ENCODE results near the gene ST3GAL3.
A peak's percentile ranks its signal among the peaks of the same experiment; 100 is the strongest.

Gene ST3GAL3, protein sequence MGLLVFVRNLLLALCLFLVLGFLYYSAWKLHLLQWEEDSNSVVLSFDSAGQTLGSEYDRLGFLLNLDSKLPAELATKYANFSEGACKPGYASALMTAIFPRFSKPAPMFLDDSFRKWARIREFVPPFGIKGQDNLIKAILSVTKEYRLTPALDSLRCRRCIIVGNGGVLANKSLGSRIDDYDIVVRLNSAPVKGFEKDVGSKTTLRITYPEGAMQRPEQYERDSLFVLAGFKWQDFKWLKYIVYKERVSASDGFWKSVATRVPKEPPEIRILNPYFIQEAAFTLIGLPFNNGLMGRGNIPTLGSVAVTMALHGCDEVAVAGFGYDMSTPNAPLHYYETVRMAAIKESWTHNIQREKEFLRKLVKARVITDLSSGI

DNA sequence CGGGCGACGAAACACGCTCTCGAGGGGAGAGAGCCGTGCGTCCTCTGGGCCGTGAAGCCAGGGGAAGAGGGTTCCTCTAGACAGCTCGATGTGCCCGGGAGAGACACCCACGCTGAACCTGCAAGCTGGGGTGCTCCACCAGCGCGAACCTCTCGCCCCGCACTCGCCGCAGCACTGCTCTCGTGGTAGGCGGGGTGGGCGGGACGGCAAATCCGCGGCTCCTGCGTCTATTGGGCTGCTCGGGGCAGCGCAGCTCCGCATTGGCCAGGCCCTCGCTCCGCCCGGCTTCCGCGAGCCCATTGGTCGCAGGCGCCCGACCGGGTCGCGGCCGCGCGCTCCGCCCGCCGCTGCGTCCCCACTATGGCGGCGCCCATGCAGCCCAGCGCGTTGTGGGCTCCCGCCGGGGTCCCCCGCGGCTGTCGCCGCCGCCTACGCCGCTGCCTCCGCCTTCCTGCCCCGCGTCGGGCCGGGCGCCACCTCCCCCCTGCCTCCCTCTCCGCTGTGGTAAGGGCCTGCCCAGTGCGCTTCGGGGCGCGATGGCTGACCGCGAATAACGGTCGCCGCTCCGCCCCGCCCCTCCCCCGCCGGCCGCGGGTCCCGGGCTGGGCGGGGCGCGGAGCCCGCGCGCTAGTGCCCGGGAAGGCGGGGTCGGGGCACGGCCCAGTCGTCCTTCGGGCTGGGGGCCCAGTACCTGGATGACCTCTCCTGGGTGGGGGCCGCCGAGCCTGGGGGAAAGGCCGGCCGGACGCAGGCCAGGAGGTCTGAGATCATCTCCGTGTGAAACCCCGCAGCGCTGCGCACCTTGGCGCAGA is at the start of gene ST3GAL3:
Gene ST3GAL3 (plus strand): TSS at position 347 of the 812 bp plus-strand sequence. CDS start 28,727 bp downstream, outside the sequence.
- DNase-seq: peak; percentile 94

GRCh38 chr1:43659212-43660166 is 47.8 kb upstream of the ST3GAL3 start:
- no peak for DNase-seq

- no peak for DNase-seq
Observed at GRCh38 chr1:43660355-43660754, 47.0 kb upstream of the ST3GAL3 start.

DNA sequence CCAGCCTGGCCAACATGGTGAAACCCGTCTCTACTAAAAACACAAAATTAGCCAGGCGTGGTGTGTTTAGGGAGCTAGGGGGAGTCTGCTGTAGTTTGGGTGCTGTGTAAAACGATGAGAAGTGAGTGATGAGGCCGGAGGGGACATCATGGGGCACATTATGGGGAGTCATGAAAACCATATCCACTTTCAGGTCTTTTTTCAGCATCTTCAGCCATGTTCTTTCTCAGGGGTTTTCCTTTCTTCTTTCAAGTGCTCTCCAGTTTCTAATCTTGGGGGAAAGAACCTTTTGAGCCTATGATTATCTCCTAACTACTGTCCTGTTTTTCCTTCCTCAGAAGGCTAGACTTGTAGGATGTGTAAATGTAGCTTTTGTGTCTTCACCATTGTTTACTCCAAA is 43.0 kb upstream of the ST3GAL3 start:
- no peak for DNase-seq

GRCh38 chr1:43666608-43667007 is 40.7 kb upstream of the ST3GAL3 start:
- no peak for DNase-seq

DNA sequence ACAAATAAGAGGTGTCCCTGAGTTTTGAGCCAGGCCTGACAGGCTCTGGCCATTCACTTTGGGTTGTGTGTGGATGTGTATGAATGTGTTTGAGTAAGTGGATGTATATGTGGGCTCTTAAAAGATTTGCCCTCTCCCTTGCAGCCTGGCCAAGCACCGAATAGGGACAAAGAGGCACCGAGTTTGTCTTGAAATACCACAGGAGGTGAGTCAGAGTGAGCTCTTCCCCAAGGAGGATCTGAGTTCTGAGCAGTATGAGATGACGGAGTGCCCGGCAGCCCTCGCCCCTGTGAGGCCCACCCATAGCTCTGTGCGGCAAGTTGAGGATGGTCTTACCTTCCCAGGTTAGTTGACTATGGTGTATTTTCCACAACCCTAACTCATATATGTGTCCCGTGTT is 38.4 kb upstream of the ST3GAL3 start:
- no peak for DNase-seq

GRCh38 chr1:43669878-43670277 is 37.5 kb upstream of the ST3GAL3 start:
- DNase-seq: no peak

GRCh38 chr1:43671193-43671592 is 36.1 kb upstream of the ST3GAL3 start:
- no peak for DNase-seq

GRCh38 chr1:43671626-43672330 is 35.6 kb upstream of the ST3GAL3 start:
- DNase-seq: no peak

DNA sequence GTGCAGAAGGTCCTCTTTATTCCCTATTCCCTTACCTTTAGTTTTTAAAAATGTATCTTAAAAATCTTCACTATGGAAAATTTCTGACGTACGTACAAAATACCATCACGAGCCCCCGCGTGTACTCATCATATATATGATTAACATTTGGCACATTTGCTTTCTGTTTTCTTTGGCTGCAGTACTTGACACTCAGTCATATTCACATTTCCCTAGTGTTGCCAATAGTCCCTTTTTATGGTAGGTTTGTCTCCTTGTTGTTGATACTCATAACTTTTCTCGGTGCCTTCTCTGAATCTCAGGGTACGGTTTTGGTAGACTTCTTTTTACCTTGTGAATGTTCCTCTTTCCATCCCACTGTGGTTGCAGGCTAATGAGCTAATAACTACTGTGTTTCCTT is 34.1 kb upstream of the ST3GAL3 start:
- no peak for DNase-seq

DNA sequence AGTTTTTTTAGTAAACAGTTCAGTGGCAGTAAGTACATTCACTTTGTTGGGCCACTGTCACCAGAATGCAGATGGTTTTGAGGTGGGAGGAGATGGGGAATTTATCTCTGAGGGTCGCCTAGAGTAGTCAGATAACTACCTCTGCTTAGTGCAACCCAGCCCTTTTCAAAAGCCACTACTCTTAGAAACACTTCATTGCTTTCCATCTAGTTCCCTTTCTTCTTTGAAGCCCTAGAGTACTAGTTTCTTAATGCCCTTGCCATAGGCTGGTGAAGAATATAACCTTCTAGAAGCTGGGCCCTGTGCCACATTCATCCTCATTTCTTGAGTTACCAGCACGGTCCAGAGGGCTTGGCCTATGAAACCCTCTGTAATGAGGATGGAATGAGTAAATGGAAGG is 28.4 kb upstream of the ST3GAL3 start:
- DNase-seq: no peak

GRCh38 chr1:43683560-43683959 is 23.8 kb upstream of the ST3GAL3 start:
- no peak for DNase-seq

GRCh38 chr1:43686801-43687200 is 20.5 kb upstream of the ST3GAL3 start:
- no peak for DNase-seq

GRCh38 chr1:43687301-43688108 is 19.8 kb upstream of the ST3GAL3 start:
- no peak for DNase-seq

GRCh38 chr1:43688109-43688387 is 19.3 kb upstream of the ST3GAL3 start:
- DNase-seq: no peak

- no peak for DNase-seq
Observed at GRCh38 chr1:43688594-43689000, 18.7 kb upstream of the ST3GAL3 start.

DNA sequence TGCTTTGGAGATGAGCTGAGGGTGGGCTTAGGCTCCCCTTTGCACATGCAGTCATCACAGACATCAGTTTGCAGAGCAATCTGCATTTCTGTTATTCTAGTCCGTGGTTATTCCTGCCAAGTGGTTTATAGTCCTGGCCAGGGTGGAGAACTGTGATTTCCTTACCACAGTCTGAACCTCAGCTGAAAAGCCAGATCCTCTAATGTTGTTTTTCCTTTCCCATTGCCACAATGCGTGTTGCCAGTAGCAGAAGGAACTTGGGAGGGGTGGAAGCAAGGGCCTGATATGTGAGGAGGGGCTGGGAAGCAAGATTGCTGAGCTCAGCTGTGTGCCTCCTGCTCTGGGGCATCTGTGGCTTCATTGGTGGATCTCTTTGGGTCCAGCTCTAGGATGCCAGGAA is 18.0 kb upstream of the ST3GAL3 start:
- no peak for DNase-seq

GRCh38 chr1:43691871-43692815 is 15.2 kb upstream of the ST3GAL3 start:
- no peak for DNase-seq

- DNase-seq: no peak
Observed at GRCh38 chr1:43693371-43693770, 14.0 kb upstream of the ST3GAL3 start.

- DNase-seq: no peak
Observed at GRCh38 chr1:43699281-43699680, 8.1 kb upstream of the ST3GAL3 start.

- no peak for DNase-seq
Observed at GRCh38 chr1:43703836-43704235, 3.5 kb upstream of the ST3GAL3 start.

Measured in OCI-M1 (cell line).